Measurements from ENCODE around the gene BHLHA15.

- TF ChIP-seq CTCF (conservative IDR thresholded peaks at IDR 0.05 in 1 of 2, IDR thresholded peaks at IDR 0.05 in 1 of 2; ENCODE audit: low read depth in 1 of 2, low read length in 2 of 2), result peak; percentile 15 to 19
- no peak for TF ChIP-seq EZH2 (IDR thresholded peaks at IDR 0.05; ENCODE audit: low read length, missing control alignments)
Observed at GRCh38 chr7:98234429-98235147, 23.3 kb downstream of the BHLHA15 start.
